Measurements from ENCODE around the gene ALK. TPM values are rescaled to one million over a fixed set of nuclear protein-coding genes. Genes with fewer than 3 reads are reported as not detected.
A peak's percentile ranks its signal among the peaks of the same experiment; 100 is the strongest.

The ALK gene
- total RNA-seq, 1 experiment from 2014 or later = 0.07 TPM

DNA sequence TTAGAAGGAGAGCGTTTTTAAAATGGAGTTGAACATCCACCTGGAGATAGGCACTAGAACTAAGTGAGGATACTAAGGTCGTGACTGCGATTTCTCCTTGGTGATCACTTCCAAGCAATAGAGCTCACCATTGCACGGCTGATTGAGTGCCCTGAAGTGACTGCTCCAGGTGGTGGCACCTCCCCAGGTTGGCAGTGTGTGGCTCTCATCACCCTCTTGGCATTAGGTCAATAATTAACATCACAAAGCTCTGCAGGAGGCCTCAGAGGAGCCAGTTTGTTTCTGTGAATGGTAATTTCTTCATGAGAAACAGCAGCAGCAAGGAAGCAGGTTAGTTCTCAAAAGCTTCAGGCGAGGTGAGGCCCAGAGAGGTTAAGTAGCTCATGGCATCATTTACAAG, 546.6 kb downstream of the ALK start:
- DNase-seq (ENCODE audit: unreplicated experiment) = no peak
- H3K36me3 Mint-ChIP-seq (ENCODE audit: insufficient read depth, unreplicated experiment) = no peaks in the 10 kb centered on the region
- H3K27me3 Mint-ChIP-seq (ENCODE audit: insufficient read depth, unreplicated experiment) = peaks cover 27% of the 10 kb centered on the region
- ChIA-PET CTCF (interaction anchor here (0.6 to 0.9 kb wide), 2 partner anchors 38 to 39 kb away, joined by 3 read pairs; no protein-coding TSS in a partner anchor), POLR2A (no interaction called here)
- BruUV-seq (replicated peaks) = no TSS peak
- H3K4me1 Mint-ChIP-seq (ENCODE audit: insufficient read depth, unreplicated experiment) = no peaks in the 10 kb centered on the region
- intact Hi-C loops (cut with micrococcal nuclease) = no loop called here
- H3K9me3 Mint-ChIP-seq (ENCODE audit: unreplicated experiment) = no peaks in the 10 kb centered on the region
- H3K27ac Mint-ChIP-seq (ENCODE audit: low read depth, unreplicated experiment) = no peak overlapping the region
- H3K4me3 Mint-ChIP-seq (ENCODE audit: unreplicated experiment) = no peak overlapping the region
- TF ChIP-seq, protein P1, sequence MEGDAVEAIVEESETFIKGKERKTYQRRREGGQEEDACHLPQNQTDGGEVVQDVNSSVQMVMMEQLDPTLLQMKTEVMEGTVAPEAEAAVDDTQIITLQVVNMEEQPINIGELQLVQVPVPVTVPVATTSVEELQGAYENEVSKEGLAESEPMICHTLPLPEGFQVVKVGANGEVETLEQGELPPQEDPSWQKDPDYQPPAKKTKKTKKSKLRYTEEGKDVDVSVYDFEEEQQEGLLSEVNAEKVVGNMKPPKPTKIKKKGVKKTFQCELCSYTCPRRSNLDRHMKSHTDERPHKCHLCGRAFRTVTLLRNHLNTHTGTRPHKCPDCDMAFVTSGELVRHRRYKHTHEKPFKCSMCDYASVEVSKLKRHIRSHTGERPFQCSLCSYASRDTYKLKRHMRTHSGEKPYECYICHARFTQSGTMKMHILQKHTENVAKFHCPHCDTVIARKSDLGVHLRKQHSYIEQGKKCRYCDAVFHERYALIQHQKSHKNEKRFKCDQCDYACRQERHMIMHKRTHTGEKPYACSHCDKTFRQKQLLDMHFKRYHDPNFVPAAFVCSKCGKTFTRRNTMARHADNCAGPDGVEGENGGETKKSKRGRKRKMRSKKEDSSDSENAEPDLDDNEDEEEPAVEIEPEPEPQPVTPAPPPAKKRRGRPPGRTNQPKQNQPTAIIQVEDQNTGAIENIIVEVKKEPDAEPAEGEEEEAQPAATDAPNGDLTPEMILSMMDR (IDR thresholded peaks at IDR 0.05; ENCODE audit: unreplicated experiment) = no peak

DNA sequence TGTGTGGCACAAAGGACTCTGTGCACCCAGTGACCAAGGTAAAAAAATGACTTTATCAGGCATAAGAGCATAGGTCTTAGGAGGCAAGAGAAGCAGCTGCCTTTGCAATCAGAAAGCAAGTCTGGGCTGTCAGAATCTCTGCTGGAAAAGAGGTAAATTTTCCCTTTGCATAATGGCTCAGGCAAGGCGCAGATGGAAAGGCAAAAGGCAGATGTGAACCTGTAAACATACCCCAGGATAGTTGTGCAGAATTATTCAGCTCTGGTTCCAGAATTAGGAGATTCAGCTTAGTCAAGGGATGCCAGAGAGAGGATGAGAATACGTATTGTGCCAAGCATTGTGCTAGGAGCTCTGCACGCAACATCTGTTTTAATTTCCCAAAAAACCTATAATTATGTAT, 547.5 kb downstream of the ALK start:
- no peaks in the 10 kb centered on the region for H3K4me1 Mint-ChIP-seq (ENCODE audit: insufficient read depth, unreplicated experiment)
- ChIA-PET POLR2A (no interaction called here), CTCF (interaction anchor here (0.9 kb wide), 1 partner anchor 39 kb away, joined by 3 read pairs; no protein-coding TSS in a partner anchor)
- intact Hi-C loops (cut with micrococcal nuclease) = no loop called here
- H3K27ac Mint-ChIP-seq (ENCODE audit: low read depth, unreplicated experiment) = no peak overlapping the region
- BruUV-seq (replicated peaks) = no TSS peak
- TF ChIP-seq, protein P1 (IDR thresholded peaks at IDR 0.05; ENCODE audit: unreplicated experiment) = no peak
- H3K4me3 Mint-ChIP-seq (ENCODE audit: unreplicated experiment) = no peak overlapping the region
- DNase-seq (ENCODE audit: unreplicated experiment) = no peak
- no peaks in the 10 kb centered on the region for H3K36me3 Mint-ChIP-seq (ENCODE audit: insufficient read depth, unreplicated experiment)
- H3K9me3 Mint-ChIP-seq (ENCODE audit: unreplicated experiment) = no peaks in the 10 kb centered on the region
- peaks cover 26% of the 10 kb centered on the region for H3K27me3 Mint-ChIP-seq (ENCODE audit: insufficient read depth, unreplicated experiment)

DNA sequence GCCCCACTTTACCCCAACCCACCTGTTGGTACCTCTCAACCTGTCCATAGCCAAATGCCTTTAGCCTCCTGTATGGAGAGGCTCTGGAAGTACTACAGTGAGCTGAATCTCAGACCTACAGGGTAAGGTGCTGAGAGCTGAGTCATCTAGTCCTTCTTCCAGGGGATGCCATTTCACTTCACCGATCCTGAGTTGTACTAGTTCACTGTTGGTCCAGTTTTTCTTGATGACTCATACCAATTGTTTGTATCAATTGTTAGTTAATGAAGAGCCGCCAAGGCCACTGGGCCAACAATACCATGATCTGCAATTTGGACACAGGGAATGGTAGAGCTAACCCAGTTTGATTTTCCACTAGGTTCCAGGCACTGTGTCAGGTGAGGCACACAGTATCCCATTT, 549.2 kb downstream of the ALK start:
- Mint-ChIP-seq H3K9me3 (ENCODE audit: unreplicated experiment) (no peaks in the 10 kb centered on the region), H3K27me3 (ENCODE audit: insufficient read depth, unreplicated experiment) (peaks cover 26% of the 10 kb centered on the region), H3K27ac (ENCODE audit: low read depth, unreplicated experiment) (no peak overlapping the region), H3K4me3 (ENCODE audit: unreplicated experiment) (no peak overlapping the region), H3K36me3 (ENCODE audit: insufficient read depth, unreplicated experiment) (no peaks in the 10 kb centered on the region), H3K4me1 (ENCODE audit: insufficient read depth, unreplicated experiment) (peaks cover 6% of the 10 kb centered on the region)
- ChIA-PET CTCF (interaction anchor here (0.6 kb wide), 1 partner anchor 257 kb away, joined by 3 read pairs; no protein-coding TSS in a partner anchor), POLR2A (no interaction called here)
- intact Hi-C loops (cut with micrococcal nuclease) = no loop called here
- DNase-seq (ENCODE audit: unreplicated experiment) = peak; percentile 40
- TF ChIP-seq, protein P1 (IDR thresholded peaks at IDR 0.05; ENCODE audit: unreplicated experiment) = no peak
- BruUV-seq (replicated peaks) = no TSS peak

DNA sequence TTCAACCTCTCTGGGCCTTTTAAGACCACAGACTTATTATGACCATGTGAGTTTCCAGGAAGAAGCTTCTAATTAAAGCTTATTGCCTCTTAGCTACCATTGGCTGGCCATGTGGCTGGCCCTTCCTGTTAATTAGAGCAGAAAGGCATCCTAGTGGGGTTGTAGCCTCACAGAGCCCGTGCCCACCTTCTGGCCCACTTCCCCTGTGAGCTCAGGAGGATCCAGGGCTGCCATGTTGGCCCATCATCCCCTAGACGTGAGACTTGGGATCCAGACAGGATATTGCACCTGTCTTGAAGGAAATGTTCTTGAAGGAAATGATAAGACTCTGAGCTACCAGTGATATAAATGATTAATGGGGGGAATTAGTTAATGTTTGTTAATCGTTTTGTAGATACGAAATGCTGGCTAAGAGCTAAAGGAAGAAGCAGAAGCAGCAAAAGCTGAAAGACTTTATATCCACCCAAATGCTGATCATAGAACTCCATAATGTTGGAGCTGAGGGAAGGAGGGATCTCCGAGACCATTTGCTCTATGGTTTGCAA, 550.7 kb downstream of the ALK start:
- CTCF ChIA-PET = interaction anchor here (0.7 kb wide), 1 partner anchor 236 kb away, joined by 3 read pairs; no protein-coding TSS in a partner anchor
- H3K27ac Mint-ChIP-seq (ENCODE audit: low read depth, unreplicated experiment) = no peak overlapping the region
- no peak for DNase-seq (ENCODE audit: unreplicated experiment)
- H3K27me3 Mint-ChIP-seq (ENCODE audit: insufficient read depth, unreplicated experiment) = peaks cover 18% of the 10 kb centered on the region
- TF ChIP-seq, protein P1 (IDR thresholded peaks at IDR 0.05; ENCODE audit: unreplicated experiment) = no peak
- POLR2A ChIA-PET = no interaction called here
- H3K9me3 Mint-ChIP-seq (ENCODE audit: unreplicated experiment) = no peaks in the 10 kb centered on the region
- H3K36me3 Mint-ChIP-seq (ENCODE audit: insufficient read depth, unreplicated experiment) = peaks cover 6% of the 10 kb centered on the region
- peaks cover 6% of the 10 kb centered on the region for H3K4me1 Mint-ChIP-seq (ENCODE audit: insufficient read depth, unreplicated experiment)
- no peak overlapping the region for H3K4me3 Mint-ChIP-seq (ENCODE audit: unreplicated experiment)
- no TSS peak for BruUV-seq (replicated peaks)
- intact Hi-C loops (cut with micrococcal nuclease) = no loop called here

All from MCF 10A (cell line).